ENCODE measurements around the gene ERC1.
"Not testable (repeated sequence)": the region's sequence is repeated elsewhere in the genome, so short reads cannot be mapped to it uniquely, and the experiment has no call there.

The ERC1 gene

GRCh38 chr12:1338483-1339177 is 347.6 kb downstream of the ERC1 start:
- no peak for DNase-seq
- Mint-ChIP-seq H3K9me3 (no peaks in the 10 kb centered on the region), H3K27me3 (no peaks in the 10 kb centered on the region), H3K4me3 (no peak overlapping the region), H3K36me3 (peaks cover 5% of the 10 kb centered on the region), H3K4me1 (no peaks in the 10 kb centered on the region), H3K27ac (no peak overlapping the region)
- CTCF ChIA-PET = no interaction called here

- H3K27me3 Mint-ChIP-seq, H3K4me1 Mint-ChIP-seq: not testable (repeated sequence)
Measured at GRCh38 chr12:1339178-1339541, 348.1 kb downstream of the ERC1 start.

GRCh38 chr12:1339618-1340319 is 348.7 kb downstream of the ERC1 start:
- no peak overlapping the region for H3K4me3 Mint-ChIP-seq

More at GRCh38 chr12:1339178-1339541, 348.1 kb downstream of the ERC1 start:
- H3K27ac Mint-ChIP-seq, DNase-seq, H3K36me3 Mint-ChIP-seq, H3K9me3 Mint-ChIP-seq, CTCF ChIA-PET, H3K4me3 Mint-ChIP-seq: not testable (repeated sequence)

GRCh38 chr12:1341270-1341669 is 350.2 kb downstream of the ERC1 start:
- H3K9me3 Mint-ChIP-seq, CTCF ChIA-PET, H3K4me1 Mint-ChIP-seq, H3K27me3 Mint-ChIP-seq, H3K27ac Mint-ChIP-seq, H3K36me3 Mint-ChIP-seq, DNase-seq, H3K4me3 Mint-ChIP-seq: not testable (repeated sequence)

More at GRCh38 chr12:1339618-1340319, 348.7 kb downstream of the ERC1 start:
- CTCF ChIA-PET = no interaction called here
- no peak overlapping the region for H3K27ac Mint-ChIP-seq
- H3K27me3 Mint-ChIP-seq = no peaks in the 10 kb centered on the region
- no peaks in the 10 kb centered on the region for H3K9me3 Mint-ChIP-seq
- H3K36me3 Mint-ChIP-seq = peaks cover 5% of the 10 kb centered on the region
- H3K4me1 Mint-ChIP-seq = peaks cover 3% of the 10 kb centered on the region
- no peak for DNase-seq

- CTCF ChIA-PET = interaction anchor here (0.7 to 0.9 kb wide), 2 partner anchors 19 to 243 kb away, joined by 3 to 4 read pairs; no protein-coding TSS in a partner anchor
- Mint-ChIP-seq H3K27me3 (no peaks in the 10 kb centered on the region), H3K36me3 (peaks cover 5% of the 10 kb centered on the region), H3K27ac (no peak overlapping the region), H3K4me1 (peaks cover 3% of the 10 kb centered on the region), H3K9me3 (no peaks in the 10 kb centered on the region), H3K4me3 (no peak overlapping the region)
- no peak for DNase-seq
Measured at GRCh38 chr12:1343422-1343821, 352.4 kb downstream of the ERC1 start.

- H3K4me1 Mint-ChIP-seq = peaks cover 3% of the 10 kb centered on the region
Measured at GRCh38 chr12:1344245-1344644, 353.2 kb downstream of the ERC1 start.

GRCh38 chr12:1346126-1346525 is 355.1 kb downstream of the ERC1 start:
- Mint-ChIP-seq H3K36me3 (peaks cover 4% of the 10 kb centered on the region), H3K27ac (no peak overlapping the region), H3K9me3 (no peaks in the 10 kb centered on the region), H3K4me1 (peaks cover 3% of the 10 kb centered on the region), H3K4me3 (no peak overlapping the region), H3K27me3 (no peaks in the 10 kb centered on the region)
- DNase-seq = no peak
- CTCF ChIA-PET = no interaction called here

More at GRCh38 chr12:1344245-1344644, 353.2 kb downstream of the ERC1 start:
- CTCF ChIA-PET = no interaction called here
- Mint-ChIP-seq H3K36me3 (peaks cover 5% of the 10 kb centered on the region), H3K4me3 (no peak overlapping the region), H3K27me3 (no peaks in the 10 kb centered on the region), H3K9me3 (no peaks in the 10 kb centered on the region), H3K27ac (no peak overlapping the region)
- DNase-seq = no peak

GRCh38 chr12:1347294-1347693 is 356.3 kb downstream of the ERC1 start:
- Mint-ChIP-seq H3K36me3 (no peaks in the 10 kb centered on the region), H3K9me3 (no peaks in the 10 kb centered on the region), H3K4me3 (no peak overlapping the region), H3K27ac (no peak overlapping the region), H3K4me1 (peaks cover 3% of the 10 kb centered on the region), H3K27me3 (no peaks in the 10 kb centered on the region)
- DNase-seq = no peak
- CTCF ChIA-PET = no interaction called here

GRCh38 chr12:1348606-1349005 is 357.6 kb downstream of the ERC1 start:
- DNase-seq = no peak
- H3K27ac Mint-ChIP-seq = no peak overlapping the region
- H3K27me3 Mint-ChIP-seq = no peaks in the 10 kb centered on the region
- no peaks in the 10 kb centered on the region for H3K9me3 Mint-ChIP-seq
- peaks cover 3% of the 10 kb centered on the region for H3K4me1 Mint-ChIP-seq
- no peak overlapping the region for H3K4me3 Mint-ChIP-seq
- CTCF ChIA-PET = no interaction called here
- no peaks in the 10 kb centered on the region for H3K36me3 Mint-ChIP-seq

- Mint-ChIP-seq H3K27ac (no peak overlapping the region), H3K4me1 (no peaks in the 10 kb centered on the region), H3K36me3 (no peaks in the 10 kb centered on the region), H3K27me3 (no peaks in the 10 kb centered on the region), H3K4me3 (no peak overlapping the region), H3K9me3 (no peaks in the 10 kb centered on the region)
- no peak for DNase-seq
- CTCF ChIA-PET = no interaction called here
Measured at GRCh38 chr12:1350055-1350933, 359.3 kb downstream of the ERC1 start.

- no peak overlapping the region for H3K4me3 Mint-ChIP-seq
- no peak overlapping the region for H3K27ac Mint-ChIP-seq
- DNase-seq = no peak
- no peaks in the 10 kb centered on the region for H3K36me3 Mint-ChIP-seq
- H3K9me3 Mint-ChIP-seq = no peaks in the 10 kb centered on the region
- H3K27me3 Mint-ChIP-seq = no peaks in the 10 kb centered on the region
- CTCF ChIA-PET = no interaction called here
- H3K4me1 Mint-ChIP-seq = no peaks in the 10 kb centered on the region
Measured at GRCh38 chr12:1350934-1351240, 359.9 kb downstream of the ERC1 start.

- Mint-ChIP-seq H3K27me3 (no peaks in the 10 kb centered on the region), H3K36me3 (no peaks in the 10 kb centered on the region), H3K9me3 (no peaks in the 10 kb centered on the region), H3K4me3 (no peak overlapping the region), H3K4me1 (no peaks in the 10 kb centered on the region), H3K27ac (no peak overlapping the region)
- DNase-seq = no peak
- CTCF ChIA-PET = no interaction called here
Measured at GRCh38 chr12:1351926-1352325, 360.9 kb downstream of the ERC1 start.

- Mint-ChIP-seq H3K4me1 (no peaks in the 10 kb centered on the region), H3K4me3 (no peak overlapping the region), H3K27me3 (no peaks in the 10 kb centered on the region), H3K27ac (no peak overlapping the region), H3K9me3 (no peaks in the 10 kb centered on the region), H3K36me3 (no peaks in the 10 kb centered on the region)
- DNase-seq = no peak
- CTCF ChIA-PET = interaction anchor here (0.6 kb wide), 1 partner anchor 235 kb away, joined by 3 read pairs; no protein-coding TSS in a partner anchor
Measured at GRCh38 chr12:1353451-1353850, 362.4 kb downstream of the ERC1 start.

GRCh38 chr12:1355396-1355795 is 364.4 kb downstream of the ERC1 start:
- no peaks in the 10 kb centered on the region for H3K4me1 Mint-ChIP-seq
- H3K4me3 Mint-ChIP-seq = no peak overlapping the region
- no peak overlapping the region for H3K27ac Mint-ChIP-seq
- H3K27me3 Mint-ChIP-seq = no peaks in the 10 kb centered on the region
- H3K9me3 Mint-ChIP-seq = no peaks in the 10 kb centered on the region
- no peaks in the 10 kb centered on the region for H3K36me3 Mint-ChIP-seq
- no peak for DNase-seq
- CTCF ChIA-PET = no interaction called here

GRCh38 chr12:1355871-1356270 is 364.8 kb downstream of the ERC1 start:
- H3K27ac Mint-ChIP-seq, DNase-seq, H3K36me3 Mint-ChIP-seq, H3K4me3 Mint-ChIP-seq, H3K4me1 Mint-ChIP-seq, H3K9me3 Mint-ChIP-seq, H3K27me3 Mint-ChIP-seq, CTCF ChIA-PET: not testable (repeated sequence)

All from activated naive CD4-positive, alpha-beta T cell treated with anti-CD3 and anti-CD28 coated beads, Interleukin-2, amount 10 ng/mL, durations not matched to agents 7 days and 5 days (primary cell).